Liver (tissue), 9 donors: Measurements from ENCODE around the gene COPE. TPM values are rescaled to one million over a fixed set of nuclear protein-coding genes. Genes with fewer than 3 reads are reported as not detected.

Experiments used
- DNase-seq: peaks from one replicate; pipeline ENCODE4 v3.0.0-alpha.2; 2017; ENCODE audit warnings: low spot score
- H3K27ac ChIP-seq, 2 donors: one replicate each; pipeline ENCODE4 v1.7.0; 2013; ENCODE audit warnings: inconsistent platforms in 2 of 2, low read length in 2 of 2, control low read depth in 1 of 2, low read depth in 1 of 2, mild to moderate bottlenecking in 1 of 2
- H3K27me3 ChIP-seq, 4 donors: one replicate each; pipeline versions ENCODE4 v1.6.1 to v1.7.0; 2013; ENCODE audit warnings: low read length in 3 of 4, inconsistent platforms in 1 of 4, mild to moderate bottlenecking in 1 of 4, moderate library complexity in 1 of 4; ENCODE audit not compliant: control insufficient read depth in 4 of 4, insufficient read depth in 4 of 4
- H3K36me3 ChIP-seq, 4 donors: one replicate each; pipeline versions ENCODE4 v1.6.1 to v1.7.0; 2013; ENCODE audit warnings: low read length in 3 of 4, mild to moderate bottlenecking in 3 of 4, low read depth in 1 of 4, moderate library complexity in 1 of 4; ENCODE audit not compliant: control insufficient read depth in 4 of 4, insufficient read depth in 3 of 4
- H3K4me1 ChIP-seq, 4 donors: one replicate each; pipeline versions ENCODE4 v1.6.1 to v1.7.0; 2013; ENCODE audit warnings: low read length in 3 of 4, mild to moderate bottlenecking in 3 of 4, moderate library complexity in 1 of 4; ENCODE audit not compliant: control insufficient read depth in 4 of 4, insufficient read depth in 4 of 4
- H3K4me3 ChIP-seq, 3 donors: one replicate each; pipeline versions ENCODE4 v1.6.1 to v1.7.0; 2013; ENCODE audit warnings: low read length in 3 of 3, control low read depth in 1 of 3, low read depth in 1 of 3, mild to moderate bottlenecking in 1 of 3
- H3K9ac ChIP-seq, 2 donors: one replicate each; pipeline ENCODE4 v1.7.0; 2013; ENCODE audit warnings: low read length in 2 of 2, mild to moderate bottlenecking in 2 of 2, moderate library complexity in 2 of 2, control low read depth in 1 of 2, low read depth in 1 of 2
- H3K9me3 ChIP-seq, 4 donors: one replicate each; pipeline versions ENCODE4 v1.6.1 to v1.7.0; 2013; ENCODE audit warnings: low read length in 3 of 4; ENCODE audit not compliant: control insufficient read depth in 4 of 4
- ATF3 ChIP-seq: IDR thresholded peaks from 2 replicates; pipeline ENCODE4 v1.6.1; 2016; ENCODE audit warnings: antibody characterized with exemption
- CTCF ChIP-seq: fragments of 150-350 bp; IDR thresholded peaks from 2 replicates; pipeline ENCODE4 v1.5.1; 2017; ENCODE audit warnings: improper control_type of control experiment, low read depth, low read length; ENCODE audit not compliant: missing input control
- EGR1 ChIP-seq, 2 donors: IDR thresholded peaks; 2 replicates each; pipeline ENCODE4 v1.6.1; 2016 to 2018; ENCODE audit warnings: antibody characterized with exemption in 2 of 2, low read depth in 2 of 2
- FOXA1 ChIP-seq: IDR thresholded peaks from 2 replicates; pipeline ENCODE4 v1.6.1; 2016; ENCODE audit warnings: antibody characterized with exemption
- FOXA2 ChIP-seq: IDR thresholded peaks from 2 replicates; pipeline ENCODE4 v1.6.1; 2016; ENCODE audit warnings: antibody characterized with exemption
- GABPA ChIP-seq, 2 donors: IDR thresholded peaks in 1 of 2; conservative IDR thresholded peaks in 1 of 2; 2 replicates each; pipeline ENCODE4 v1.6.1; 2016; ENCODE audit warnings: antibody characterized with exemption in 2 of 2, mild to moderate bottlenecking in 1 of 2, moderate library complexity in 1 of 2
- HNF4A ChIP-seq, 2 donors: conservative IDR thresholded peaks; 2 replicates each; pipeline ENCODE4 v1.6.1; 2016; ENCODE audit warnings: antibody characterized with exemption in 2 of 2, mild to moderate bottlenecking in 2 of 2
- HNF4G ChIP-seq: IDR thresholded peaks from 2 replicates; pipeline ENCODE4 v1.6.1; 2016; ENCODE audit warnings: antibody characterized with exemption
- JUND ChIP-seq, 2 donors: IDR thresholded peaks; 2 replicates each; pipeline ENCODE4 v1.6.1; 2016; ENCODE audit warnings: antibody characterized with exemption in 2 of 2
- NR2F2 ChIP-seq: IDR thresholded peaks from 2 replicates; pipeline ENCODE4 v1.6.1; 2016; ENCODE audit warnings: antibody characterized with exemption
- RAD21 ChIP-seq, 2 donors: IDR thresholded peaks; 2 replicates each; pipeline ENCODE4 v1.6.1; 2016; ENCODE audit warnings: antibody characterized with exemption in 2 of 2, mild to moderate bottlenecking in 2 of 2
- RXRA ChIP-seq, 2 donors: IDR thresholded peaks; 2 replicates each; pipeline ENCODE4 v1.6.1; 2017 to 2018; ENCODE audit warnings: antibody characterized with exemption in 2 of 2, mild to moderate bottlenecking in 1 of 2
- SP1 ChIP-seq: IDR thresholded peaks from 2 replicates; pipeline ENCODE4 v1.6.1; 2018; ENCODE audit warnings: antibody characterized with exemption, mild to moderate bottlenecking
- TAF1 ChIP-seq: conservative IDR thresholded peaks from 2 replicates; pipeline ENCODE4 v1.6.1; 2016; ENCODE audit warnings: antibody characterized with exemption, mild to moderate bottlenecking
- ZBTB33 ChIP-seq: IDR thresholded peaks from 2 replicates; pipeline ENCODE4 v1.6.1; 2016; ENCODE audit warnings: antibody characterized with exemption
- whole genome bisulfite sequencing: extraction: QIAGEN DNeasy Blood & Tissue Kit; methylation state at CpG from one replicate; pipeline ENCODE4 v1.1.7; 2013; 5-methylcytosine and 5-hydroxymethylcytosine counted together
- polyA plus RNA-seq, 2 donors: library from polyadenylated mRNA; stranded (reverse) in 1 of 2; unstranded in 1 of 2; fragments of 200-250 nt in 1 of 2; fragments of >200 nt in 1 of 2; fragmentation: Nextera tagmentation in 1 of 2; extraction: Ambion mirVana in 1 of 2; gene quantifications; one replicate each; pipeline versions ENCODE4 v1.2.1 to v1.2.3, GENCODE V29; 2013 to 2015
- total RNA-seq, 2 donors: library from RNA; depleted of rRNA; stranded (reverse); fragments of >200 nt; gene quantifications; one replicate each; pipeline ENCODE4 v1.2.3, GENCODE V29; 2014
- donor health status: healthy.
- donor health status: healthy.
- donor health status: healthy.
- donor health status: healthy.
- donor health status: healthy.

The COPE gene
- total and polyA plus RNA-seq, 4 donors = 103 to 204 (median 142) TPM

DNA sequence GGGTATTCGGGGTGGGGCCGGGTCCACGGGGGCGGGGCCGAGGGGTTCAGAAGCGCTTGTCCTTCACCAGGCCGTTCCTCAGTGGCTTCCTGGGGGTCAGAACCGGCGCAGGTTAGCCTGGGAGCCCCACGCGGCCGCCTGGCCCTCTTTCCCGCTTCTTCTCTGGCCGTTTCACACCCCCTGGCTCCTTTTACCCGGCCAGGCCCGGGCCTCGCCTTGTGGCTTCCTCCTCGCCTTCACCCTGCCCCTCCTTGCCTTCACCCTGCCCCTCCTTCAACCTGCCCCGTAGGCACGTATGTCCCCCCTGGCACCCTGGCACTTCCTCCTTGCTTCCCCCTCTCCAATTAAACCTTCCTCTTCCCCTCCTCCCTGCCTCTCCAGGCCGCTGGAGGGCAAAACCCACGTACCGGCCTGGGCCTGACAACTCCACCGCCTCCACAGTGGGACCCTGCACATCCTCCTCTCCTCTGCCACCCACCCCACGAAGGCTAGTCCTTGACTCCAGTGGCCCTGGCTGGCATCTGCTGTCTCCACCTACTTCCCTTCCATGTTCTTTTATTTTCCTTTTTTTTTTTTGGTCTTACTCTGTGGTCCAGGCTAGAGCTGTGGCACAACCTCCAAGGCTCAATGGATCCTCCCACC lies 48.5 kb downstream of the COPE start:
- Histone ChIP-seq H3K9ac (no peak overlapping the region), H3K27ac (no peak overlapping the region), H3K4me1 (peaks cover 0 to 17% (median 7%) of the 10 kb centered on the region in 4 donors), H3K4me3 (no peak overlapping the region), H3K27me3 (no peaks in the 10 kb centered on the region), H3K36me3 (peaks cover 8 to 20% (median 10%) of the 10 kb centered on the region in 4 donors), H3K9me3 (no peaks in the 10 kb centered on the region)
- TF ChIP-seq HNF4A (conservative IDR thresholded peaks at IDR 0.05) = no peak
- TF ChIP-seq SP1 = no peak
- no peak for TF ChIP-seq JUND (IDR thresholded peaks at IDR 0.05)
- TF ChIP-seq ATF3 = no peak
- TF ChIP-seq HNF4G = no peak
- no peak for TF ChIP-seq ZBTB33
- TF ChIP-seq NR2F2 = no peak
- no peak for TF ChIP-seq TAF1
- TF ChIP-seq GABPA (IDR thresholded peaks at IDR 0.05 in 1 of 2, conservative IDR thresholded peaks at IDR 0.05 in 1 of 2) = no peak
- TF ChIP-seq EGR1 (IDR thresholded peaks at IDR 0.05; ENCODE audit: low read depth in 2 of 2) = no peak
- no peak for TF ChIP-seq FOXA1
- no peak for TF ChIP-seq RXRA (IDR thresholded peaks at IDR 0.05)
- TF ChIP-seq RAD21 (IDR thresholded peaks at IDR 0.05) = no peak
- TF ChIP-seq CTCF = no peak
- TF ChIP-seq FOXA2 = no peak
- 37% methylated on average over 25 of the region's 25 CpGs for WGBS
- no peak for DNase-seq

DNA sequence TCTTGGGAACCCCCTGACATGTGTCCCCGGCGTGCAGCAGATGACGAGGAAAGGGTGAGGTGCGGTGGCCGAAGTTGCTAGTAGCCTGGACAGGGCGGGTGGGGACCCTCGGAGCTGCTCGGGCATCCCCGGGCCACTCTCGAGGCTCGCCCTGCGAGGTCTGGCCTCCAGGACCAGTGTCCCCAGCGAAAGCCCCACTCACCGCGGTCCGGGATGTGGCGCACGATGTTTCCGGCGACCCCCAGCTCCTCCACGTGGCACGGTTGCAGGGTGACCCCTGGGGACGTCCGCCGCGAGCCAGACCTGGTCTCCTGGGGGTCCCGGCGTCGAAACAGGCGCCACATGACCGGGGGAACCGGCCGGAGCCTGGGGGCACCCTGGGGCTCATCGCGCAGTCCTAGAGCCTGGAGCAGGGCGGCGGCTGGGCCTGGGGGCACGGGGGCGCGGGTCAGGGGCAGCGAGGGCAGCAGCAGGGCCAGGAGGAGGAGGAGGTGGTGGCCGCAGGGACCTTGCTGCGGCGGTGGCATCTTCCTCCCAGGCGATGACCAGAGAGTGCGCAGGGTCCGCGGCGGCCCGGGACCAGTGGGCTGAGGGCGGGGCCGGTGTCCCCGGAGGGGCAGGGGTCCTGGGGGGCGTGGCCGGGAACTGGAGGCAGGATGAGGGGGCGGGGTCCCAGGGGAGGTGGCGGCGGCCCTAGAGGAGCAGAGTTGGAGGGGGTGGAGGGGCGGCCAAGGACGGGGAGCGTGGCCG lies 49.2 kb downstream of the COPE start:
- Histone ChIP-seq H3K9ac (no peak overlapping the region), H3K36me3 (peaks cover 11 to 27% (median 15%) of the 10 kb centered on the region in 4 donors), H3K27ac (no peak overlapping the region), H3K4me3 (no peak overlapping the region), H3K4me1 (peaks cover 0 to 17% (median 7%) of the 10 kb centered on the region in 4 donors), H3K27me3 (no peaks in the 10 kb centered on the region), H3K9me3 (no peaks in the 10 kb centered on the region)
- no peak for TF ChIP-seq EGR1 (IDR thresholded peaks at IDR 0.05; ENCODE audit: low read depth in 2 of 2)
- DNase-seq = no peak
- whole genome bisulfite sequencing = 16% methylated on average over 62 of the region's 62 CpGs
